Gastrocnemius medialis (tissue), 4 donors: ENCODE data around the gene BCAP29.

Experiments
- CTCF ChIP-seq, 5 experiments: fragments of 450-650 bp in 3 of 5; fragments of 200-600 bp in 2 of 5; sonication (generic) in 2 of 5; IDR thresholded peaks in 4 of 5; conservative IDR thresholded peaks in 1 of 5; 1 replicate in 4 of 5; 2 replicates in 1 of 5; pipeline ENCODE4 v1.5.1; 2016 to 2019; ENCODE audit warnings: antibody characterized with exemption in 5 of 5, mild to moderate bottlenecking in 3 of 5, moderate library complexity in 3 of 5
- POLR2A ChIP-seq, 2 donors: fragments of 450-650 bp; IDR thresholded peaks; one replicate each; pipeline ENCODE4 v1.6.1; 2017; ENCODE audit warnings: antibody characterized with exemption in 2 of 2, mild to moderate bottlenecking in 2 of 2, moderate library complexity in 2 of 2

- TF ChIP-seq CTCF (IDR thresholded peaks at IDR 0.05 in 4 of 5, conservative IDR thresholded peaks at IDR 0.05 in 1 of 5) (no peak), POLR2A (IDR thresholded peaks at IDR 0.05) (no peak)
These were observed 19.0 kb upstream of the BCAP29 start for GRCh38 chr7:107560898-107561516.
